Astrocyte of the cerebellum (primary cell): Measurements from ENCODE around the gene USP31.

Experiments used
- DNase-seq: peaks from one replicate; pipeline ENCODE4 v3.0.0-alpha.2; 2011; ENCODE audit warnings: low read depth
- H3K4me3 ChIP-seq: 2 replicates; pipeline ENCODE4 v1.5.1; 2011; ENCODE audit warnings: mild to moderate bottlenecking, low read depth, low read length, moderate library complexity
- CTCF ChIP-seq: IDR thresholded peaks from 2 replicates; pipeline ENCODE4 v1.5.1; 2012; ENCODE audit warnings: low read length, low read depth, moderate library complexity, mild to moderate bottlenecking; ENCODE audit errors: missing control alignments
- in situ Hi-C: cut with HindIII; loops from 2 replicates; pipeline ENCODE4 v1.10.0; 2017; ENCODE audit warnings: low sequenced_read_pairs

The USP31 gene

GRCh38 chr16:23062524-23062923 is 86.7 kb downstream of the USP31 start:
- no peak overlapping the region for H3K4me3 ChIP-seq
- DNase-seq: no peak
- in situ Hi-C loops: no loop called here
- TF ChIP-seq CTCF: no peak

GRCh38 chr16:23061669-23062068 is 87.6 kb downstream of the USP31 start:
- no peak for DNase-seq
- TF ChIP-seq CTCF: no peak
- in situ Hi-C loops: no loop called here
- H3K4me3 ChIP-seq: no peak overlapping the region

GRCh38 chr16:23060458-23061320 is 88.6 kb downstream of the USP31 start:
- peak; percentile 55 for DNase-seq
- in situ Hi-C loops: no loop called here
- peak; percentile 91 for TF ChIP-seq CTCF
- no peak overlapping the region for H3K4me3 ChIP-seq

GRCh38 chr16:23059433-23059832 is 89.8 kb downstream of the USP31 start:
- DNase-seq: no peak
- no peak for TF ChIP-seq CTCF
- in situ Hi-C loops: no loop called here
- no peak overlapping the region for H3K4me3 ChIP-seq

GRCh38 chr16:23058576-23058975 is 90.7 kb downstream of the USP31 start:
- no peak overlapping the region for H3K4me3 ChIP-seq

GRCh38 chr16:23057013-23057596 is 92.1 kb downstream of the USP31 start:
- in situ Hi-C loops: no loop called here
- no peak overlapping the region for H3K4me3 ChIP-seq
- no peak for TF ChIP-seq CTCF

More at GRCh38 chr16:23058576-23058975, 90.7 kb downstream of the USP31 start:
- no peak for TF ChIP-seq CTCF
- in situ Hi-C loops: no loop called here
- DNase-seq: no peak

More at GRCh38 chr16:23057013-23057596, 92.1 kb downstream of the USP31 start:
- DNase-seq: no peak
